K562 (cell line): ENCODE data around the gene BOD1L1. TPM values are rescaled to one million over a fixed set of nuclear protein-coding genes. Genes with fewer than 3 reads are reported as not detected.

ENCODE experiments used
- ATAC-seq: fragments of 200-7000 bp; cut with Tn5 transposase; 3 replicates; pipeline ENCODE4 v1.9.1; 2020; ENCODE audit warnings: moderate library complexity
- BruUV-seq: library from RNA; stranded (reverse); fragments of 400-500 nt; replicated peaks from 2 replicates; lab custom pipeline; 2021; lab: Mats Ljungman, UMichigan
- CTCF ChIA-PET: fragments of 300-600 bp; formaldehyde crosslinking; extraction: SDS; loops from one replicate; lab custom pipeline; 2021; ENCODE audit warnings: low intra/inter-chr PET ratio; lab: Yijun Ruan, JAX
- POLR2A ChIA-PET: fragments of 300-600, 350-650 bp; sonication (Branson Sonifier 250); formaldehyde crosslinking; extraction: SDS; loops from one replicate; lab custom pipeline; 2021; ENCODE audit warnings: antibody characterized with exemption, inconsistent platforms; lab: Yijun Ruan, JAX
- DNase-seq, 4 experiments: peaks; one replicate each; pipeline versions ENCODE4 v3.0.0 to v3.0.0-alpha.2; 2011 to 2018; ENCODE audit warnings: low spot score in 3 of 4, mixed read lengths in 3 of 4; ENCODE audit errors: extremely low read depth in 1 of 4
- FAIRE-seq: peaks from 2 replicates; lab custom pipeline; 2011; peaks lifted over from hg19 to GRCh38; lab: Jason Lieb, UNC
- H2AFZ ChIP-seq: 2 replicates; pipeline ENCODE4 v1.6.0; 2011; ENCODE audit warnings: low read depth, low read length, control low read depth, inconsistent platforms
- H3K27ac ChIP-seq: fragments of 200-600 bp; 3 replicates; pipeline ENCODE4 v1.8.0; 2011; ENCODE audit warnings: low read depth, mild to moderate bottlenecking, control low read depth, inconsistent platforms, low read length, moderate library complexity, mixed read lengths; ENCODE audit errors: extremely low read depth
- H3K27me3 ChIP-seq, 2 experiments: fragments of 300-600 bp in 1 of 2; 2 replicates in 1 of 2; 3 replicates in 1 of 2; pipeline versions ENCODE4 v1.6.0 to v1.8.0; 2011; ENCODE audit warnings: inconsistent platforms in 2 of 2, low read length in 2 of 2, mild to moderate bottlenecking in 1 of 2, mixed read lengths in 1 of 2, moderate library complexity in 1 of 2; ENCODE audit not compliant: control insufficient read depth in 2 of 2, insufficient read depth in 2 of 2
- H3K36me3 ChIP-seq: fragments of 300-600 bp; 3 replicates; pipeline ENCODE4 v1.8.0; 2011; ENCODE audit warnings: mild to moderate bottlenecking, low read length, inconsistent platforms; ENCODE audit not compliant: control insufficient read depth, insufficient read depth
- H3K4me1 ChIP-seq, 2 experiments: fragments of 200-600 bp in 1 of 2; replicated peaks in 1 of 2; 2 replicates in 1 of 2; 3 replicates in 1 of 2; pipeline versions ENCODE4 v1.5.1 to v1.8.0; 2011; ENCODE audit warnings: inconsistent platforms in 2 of 2, low read length in 2 of 2, mild to moderate bottlenecking in 1 of 2, mixed read lengths in 1 of 2, moderate library complexity in 1 of 2; ENCODE audit not compliant: control insufficient read depth in 2 of 2, insufficient read depth in 2 of 2
- H3K4me2 ChIP-seq: 2 replicates; pipeline ENCODE4 v1.6.1; 2011; ENCODE audit warnings: low read length, control low read depth, inconsistent platforms, mixed read lengths; ENCODE audit not compliant: insufficient read depth
- H3K4me3 ChIP-seq: fragments of 200-600 bp; sonication (generic), shearing (Covaris generic); 2 replicates; pipeline ENCODE4 v1.5.1; 2016; ENCODE audit warnings: control low read depth, inconsistent platforms
- H3K79me2 ChIP-seq: fragments of 200-600 bp; 3 replicates; pipeline ENCODE4 v1.8.0; 2011; ENCODE audit warnings: low read length, inconsistent platforms; ENCODE audit not compliant: control insufficient read depth, insufficient read depth
- H3K9ac ChIP-seq, 2 experiments: 2 replicates each; pipeline versions ENCODE4 v1.6.0 to v1.6.1; 2011; ENCODE audit warnings: low read depth in 2 of 2, low read length in 2 of 2, control low read depth in 1 of 2, inconsistent platforms in 1 of 2, mild to moderate bottlenecking in 1 of 2, mixed read lengths in 1 of 2; ENCODE audit not compliant: insufficient read depth in 1 of 2
- H3K9me1 ChIP-seq: one replicate; pipeline ENCODE4 v1.6.0; 2011; ENCODE audit warnings: inconsistent platforms, mild to moderate bottlenecking, low read length, moderate library complexity; ENCODE audit not compliant: control insufficient read depth, insufficient read depth
- H3K9me3 ChIP-seq: replicated peaks from 2 replicates; pipeline ENCODE4 v1.5.1; 2011; ENCODE audit warnings: low read depth, low read length, inconsistent platforms; ENCODE audit not compliant: control insufficient read depth, insufficient read depth
- H4K20me1 ChIP-seq: replicated peaks from 2 replicates; pipeline ENCODE4 v1.6.1; 2011; ENCODE audit warnings: low read length, inconsistent platforms, mixed read lengths; ENCODE audit not compliant: control insufficient read depth, insufficient read depth
- ETV1 ChIP-seq: fragments of 450-650 bp; conservative IDR thresholded peaks from 2 replicates; pipeline ENCODE4 v1.6.1; 2016; ENCODE audit warnings: missing genetic modification characterization, control low read depth, low read depth, missing compliant biosample characterization
- FOXA1 ChIP-seq: fragments of 450-650 bp; IDR thresholded peaks from 2 replicates; pipeline ENCODE4 v1.6.1; 2016; ENCODE audit warnings: mild to moderate bottlenecking, borderline replicate concordance
- RBM39 ChIP-seq: fragments of 200-400 bp; formaldehyde crosslinking; optimal IDR thresholded peaks from 2 replicates; pipeline ENCODE3; 2018; ENCODE audit warnings: low read depth, low read length
- SLC30A9 ChIP-seq: fragments of 250-450 bp; sonication (Bioruptor Pico); IDR thresholded peaks from 2 replicates; pipeline ENCODE4 v1.8.0; 2022; ENCODE audit warnings: mild to moderate bottlenecking, moderate library complexity
- ZFP30 ChIP-seq: fragments of 250-450 bp; sonication (Bioruptor Pico); IDR thresholded peaks from 2 replicates; pipeline ENCODE4 v1.8.0; 2022; ENCODE audit warnings: moderate library complexity, mild to moderate bottlenecking, inconsistent platforms, borderline replicate concordance
- ZNF696 ChIP-seq: fragments of 250-450 bp; sonication (Bioruptor Pico); conservative IDR thresholded peaks from 2 replicates; pipeline ENCODE4 v1.4.0; 2020; ENCODE audit warnings: mild to moderate bottlenecking, moderate library complexity
- whole genome bisulfite sequencing: fragments of 100-300 bp; shearing (Covaris generic); methylation state at CpG from one replicate; pipeline ENCODE4 v1.1.6; 2016; ENCODE audit warnings: low coverage, mixed read lengths; ENCODE audit not compliant: insufficient coverage; ENCODE audit errors: missing lambda C conversion rate; 5-methylcytosine and 5-hydroxymethylcytosine counted together
- in situ Hi-C: fragments of 300-500 bp; cut with MboI; formaldehyde crosslinking; loops from 4 replicates; pipeline ENCODE4 v1.15.0; 2018; ENCODE audit warnings: inconsistent platforms, mixed read lengths
- intact Hi-C: fragments of 100-400 bp; cut with micrococcal nuclease; formaldehyde crosslinking; loops from 2 replicates; pipeline ENCODE4 v1.14.2; 2022
- polyA plus RNA-seq, 8 experiments: library from polyadenylated mRNA; depleted of rRNA in 4 of 8; stranded (reverse) in 5 of 8; unstranded in 3 of 8; fragments of >200 nt; fragmentation: Nextera tagmentation in 2 of 8; fragmentation: Illumina TruSeq in 1 of 8; extraction: Ambion mirVana in 2 of 8; extraction: Trizol in 1 of 8; gene quantifications; 2 replicates each; pipeline versions ENCODE4 v1.2.1 to v1.2.3, GENCODE V29; 2011 to 2014; ENCODE audit warnings: inconsistent platforms in 1 of 8, missing spikeins in 1 of 8
- total RNA-seq, 7 experiments: library from RNA; depleted of rRNA in 6 of 7; stranded (reverse); fragments of >200 nt in 6 of 7; fragmentation: Illumina TruSeq in 2 of 7; extraction: Trizol in 2 of 7; gene quantifications; 2 replicates each; pipeline versions ENCODE4 v1.2.1 to v1.2.3, GENCODE V29; 2011 to 2021; ENCODE audit warnings: low replicate concordance in 1 of 7
- TF ChIP-seq, protein P1 (sequence below): fragments of 250-450 bp; sonication (Bioruptor Pico); IDR thresholded peaks from 2 replicates; pipeline ENCODE4 v1.4.0; 2020

BOD1L1 gene
- total and polyA plus RNA-seq, 9 of the 15 experiments (the other 6 are each of a cell fraction or from before 2014, with no cell fraction given): 4.8 to 23.2 (median 17.7) TPM

DNA sequence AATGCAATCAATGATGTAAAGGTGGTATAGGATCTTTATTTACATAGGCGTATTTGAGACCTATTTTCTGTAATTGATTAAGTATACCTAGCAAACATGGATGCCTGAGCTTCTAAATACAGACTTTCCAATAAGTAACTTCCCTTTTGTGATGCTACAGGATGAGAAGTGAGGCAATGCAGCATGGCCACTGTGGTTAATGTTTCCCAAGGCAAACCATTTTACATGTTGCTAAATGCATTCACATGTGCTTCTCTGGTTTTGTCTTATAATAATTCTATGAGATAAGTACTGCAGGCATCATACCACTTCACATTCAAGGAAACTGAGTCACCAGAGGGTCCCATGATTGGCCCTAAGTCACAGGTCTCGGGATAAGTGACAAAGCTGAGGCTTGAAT lies 47.5 kb downstream of the BOD1L1 start:
- CTCF ChIA-PET: no interaction called here
- POLR2A ChIA-PET: no interaction called here
- H3K79me2 ChIP-seq: no peaks in the 10 kb centered on the region
- no peaks in the 10 kb centered on the region for H3K9me3 ChIP-seq
- intact Hi-C loops (no loop called here), in situ Hi-C loops (no loop called here)
- H3K4me2 ChIP-seq: no peak overlapping the region
- H3K27ac ChIP-seq: no peak overlapping the region
- no peak overlapping the region for H3K9ac ChIP-seq
- no TSS peak for BruUV-seq
- H3K4me1 ChIP-seq: no peaks in the 10 kb centered on the region
- WGBS: 91% methylated on average over 2 of the region's 2 CpGs
- peaks cover 55% of the 10 kb centered on the region for H3K36me3 ChIP-seq
- ATAC-seq: no peak
- H2AFZ ChIP-seq: no peak overlapping the region
- H3K9me1 ChIP-seq: no peaks in the 10 kb centered on the region
- DNase-seq: no peak
- H3K4me3 ChIP-seq: no peak overlapping the region
- H3K27me3 ChIP-seq: no peaks in the 10 kb centered on the region
- H4K20me1 ChIP-seq: no peaks in the 10 kb centered on the region
- FAIRE-seq: no peak
- TF ChIP-seq FOXA1 (no peak), ETV1 (tag) (no peak), RBM39 (no peak), ZFP30 (CRISPR knock-in tag) (no peak), ZNF696 (CRISPR knock-in tag) (no peak), SLC30A9 (no peak)
- TF ChIP-seq, protein P1, sequence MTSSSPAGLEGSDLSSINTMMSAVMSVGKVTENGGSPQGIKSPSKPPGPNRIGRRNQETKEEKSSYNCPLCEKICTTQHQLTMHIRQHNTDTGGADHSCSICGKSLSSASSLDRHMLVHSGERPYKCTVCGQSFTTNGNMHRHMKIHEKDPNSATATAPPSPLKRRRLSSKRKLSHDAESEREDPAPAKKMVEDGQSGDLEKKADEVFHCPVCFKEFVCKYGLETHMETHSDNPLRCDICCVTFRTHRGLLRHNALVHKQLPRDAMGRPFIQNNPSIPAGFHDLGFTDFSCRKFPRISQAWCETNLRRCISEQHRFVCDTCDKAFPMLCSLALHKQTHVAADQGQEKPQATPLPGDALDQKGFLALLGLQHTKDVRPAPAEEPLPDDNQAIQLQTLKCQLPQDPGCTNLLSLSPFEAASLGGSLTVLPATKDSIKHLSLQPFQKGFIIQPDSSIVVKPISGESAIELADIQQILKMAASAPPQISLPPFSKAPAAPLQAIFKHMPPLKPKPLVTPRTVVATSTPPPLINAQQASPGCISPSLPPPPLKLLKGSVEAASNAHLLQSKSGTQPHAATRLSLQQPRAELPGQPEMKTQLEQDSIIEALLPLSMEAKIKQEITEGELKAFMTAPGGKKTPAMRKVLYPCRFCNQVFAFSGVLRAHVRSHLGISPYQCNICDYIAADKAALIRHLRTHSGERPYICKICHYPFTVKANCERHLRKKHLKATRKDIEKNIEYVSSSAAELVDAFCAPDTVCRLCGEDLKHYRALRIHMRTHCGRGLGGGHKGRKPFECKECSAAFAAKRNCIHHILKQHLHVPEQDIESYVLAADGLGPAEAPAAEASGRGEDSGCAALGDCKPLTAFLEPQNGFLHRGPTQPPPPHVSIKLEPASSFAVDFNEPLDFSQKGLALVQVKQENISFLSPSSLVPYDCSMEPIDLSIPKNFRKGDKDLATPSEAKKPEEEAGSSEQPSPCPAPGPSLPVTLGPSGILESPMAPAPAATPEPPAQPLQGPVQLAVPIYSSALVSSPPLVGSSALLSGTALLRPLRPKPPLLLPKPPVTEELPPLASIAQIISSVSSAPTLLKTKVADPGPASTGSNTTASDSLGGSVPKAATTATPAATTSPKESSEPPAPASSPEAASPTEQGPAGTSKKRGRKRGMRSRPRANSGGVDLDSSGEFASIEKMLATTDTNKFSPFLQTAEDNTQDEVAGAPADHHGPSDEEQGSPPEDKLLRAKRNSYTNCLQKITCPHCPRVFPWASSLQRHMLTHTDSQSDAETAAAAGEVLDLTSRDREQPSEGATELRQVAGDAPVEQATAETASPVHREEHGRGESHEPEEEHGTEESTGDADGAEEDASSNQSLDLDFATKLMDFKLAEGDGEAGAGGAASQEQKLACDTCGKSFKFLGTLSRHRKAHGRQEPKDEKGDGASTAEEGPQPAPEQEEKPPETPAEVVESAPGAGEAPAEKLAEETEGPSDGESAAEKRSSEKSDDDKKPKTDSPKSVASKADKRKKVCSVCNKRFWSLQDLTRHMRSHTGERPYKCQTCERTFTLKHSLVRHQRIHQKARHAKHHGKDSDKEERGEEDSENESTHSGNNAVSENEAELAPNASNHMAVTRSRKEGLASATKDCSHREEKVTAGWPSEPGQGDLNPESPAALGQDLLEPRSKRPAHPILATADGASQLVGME: no peak
